H1 (cell line): ENCODE measurements around the gene JPT2. TPM values are rescaled to one million over a fixed set of nuclear protein-coding genes. Genes with fewer than 3 reads are reported as not detected.

ENCODE experiments used
- CHD2 ChIP-seq: IDR thresholded peaks from 2 replicates; pipeline ENCODE4 v1.6.1; 2012; ENCODE audit warnings: low read length, improper control_type of control experiment
- HDAC2 ChIP-seq, 2 experiments: fragments of 300-600 bp in 1 of 2; sonication (generic) in 1 of 2; IDR thresholded peaks; 2 replicates each; pipeline ENCODE4 v1.6.1; 2011 to 2012; ENCODE audit warnings: low read depth in 2 of 2, low read length in 2 of 2, mild to moderate bottlenecking in 2 of 2, moderate library complexity in 2 of 2, borderline replicate concordance in 1 of 2, inconsistent platforms in 1 of 2
- NRF1 ChIP-seq: IDR thresholded peaks from 2 replicates; pipeline ENCODE4 v1.6.1; 2011; ENCODE audit warnings: mild to moderate bottlenecking, low read depth, low read length, improper control_type of control experiment
- RNF2 ChIP-seq: fragments of 200-900, 300-1000 bp; sonication (generic); IDR thresholded peaks from 2 replicates; pipeline ENCODE4 v1.7.1; 2016; ENCODE audit warnings: borderline replicate concordance, low read depth, mild to moderate bottlenecking, antibody characterized with exemption, low read length; ENCODE audit not compliant: poor library complexity, severe bottlenecking; ENCODE audit errors: missing control alignments
- SAP30 ChIP-seq: fragments of 300-600 bp; sonication (generic); IDR thresholded peaks from 2 replicates; pipeline ENCODE4 v1.7.1; 2012; ENCODE audit warnings: low read length, moderate library complexity, mild to moderate bottlenecking, inconsistent platforms; ENCODE audit not compliant: insufficient read depth, insufficient replicate concordance
- SIN3A ChIP-seq, 2 experiments: IDR thresholded peaks in 1 of 2; conservative IDR thresholded peaks in 1 of 2; 2 replicates each; pipeline ENCODE4 v1.6.1; 2011 to 2012; ENCODE audit warnings: low read length in 2 of 2, improper control_type of control experiment in 1 of 2, low read depth in 1 of 2, mild to moderate bottlenecking in 1 of 2
- SRF ChIP-seq: IDR thresholded peaks from 2 replicates; pipeline ENCODE4 v1.6.1; 2011; ENCODE audit warnings: mild to moderate bottlenecking, low read depth, low read length, moderate library complexity
- SUZ12 ChIP-seq: fragments of 200-600 bp; sonication (generic); IDR thresholded peaks from 2 replicates; pipeline ENCODE4 v1.6.1; 2012; ENCODE audit warnings: mild to moderate bottlenecking, inconsistent platforms, low read length, moderate library complexity, mixed read lengths
- TBP ChIP-seq: IDR thresholded peaks from 2 replicates; pipeline ENCODE4 v1.6.1; 2011; ENCODE audit warnings: low read depth, low read length, improper control_type of control experiment
- TEAD4 ChIP-seq: IDR thresholded peaks from 2 replicates; pipeline ENCODE4 v1.6.1; 2012; ENCODE audit warnings: low read depth, low read length, inconsistent platforms, mixed read lengths
- polyA plus RNA-seq, 7 experiments: library from polyadenylated mRNA; depleted of rRNA in 3 of 7; stranded (reverse) in 5 of 7; unstranded in 2 of 7; fragments of >200 nt in 5 of 7; fragments of 200-250 nt in 2 of 7; gene quantifications; 1 replicate in 5 of 7; 2 replicates in 1 of 7; 4 replicates in 1 of 7; pipeline versions ENCODE4 v1.2.1 to v1.2.3, GENCODE V29; 2011 to 2013; ENCODE audit warnings: missing spikeins in 2 of 7, mixed read lengths in 2 of 7
- total RNA-seq: library from RNA; stranded (reverse); fragmentation: NEBNext Ultra II Directional; extraction: Animal tissue kit (Norgen Biotek cat#: 25700); gene quantifications from 2 replicates; pipeline ENCODE4 v1.2.1, GENCODE V29; 2021
- TF ChIP-seq, protein P1 (sequence below): fragments of 300-600 bp; sonication (generic); IDR thresholded peaks from 2 replicates; pipeline ENCODE4 v1.7.1; 2012; ENCODE audit warnings: low read length, moderate library complexity, mild to moderate bottlenecking, inconsistent platforms; ENCODE audit not compliant: insufficient replicate concordance

Gene JPT2
- total and polyA plus RNA-seq, 2 of the 8 experiments (the other 6 are each of a cell fraction or from before 2014, with no cell fraction given), result 67.6 to 197 TPM

DNA sequence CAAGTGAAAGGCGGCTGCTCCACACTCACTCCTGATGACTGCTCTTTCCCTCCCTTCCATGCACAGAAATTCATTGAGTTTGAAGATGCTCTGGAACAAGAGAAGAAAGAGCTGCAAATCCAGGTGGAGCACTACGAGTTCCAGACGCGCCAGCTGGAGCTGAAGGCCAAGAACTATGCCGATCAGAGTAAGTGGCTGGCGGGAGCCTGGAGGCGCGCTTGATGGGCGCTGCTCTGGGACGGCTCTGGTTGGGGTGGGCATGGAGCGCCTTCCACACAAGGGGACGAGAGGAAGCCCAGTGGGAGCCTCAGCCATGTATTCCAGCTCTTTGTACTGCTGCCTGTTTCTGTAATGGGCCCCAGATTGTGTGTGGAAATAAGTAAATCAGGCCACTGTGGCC lies 46.4 kb downstream of the JPT2 start (continued):
- TF ChIP-seq, protein P1, sequence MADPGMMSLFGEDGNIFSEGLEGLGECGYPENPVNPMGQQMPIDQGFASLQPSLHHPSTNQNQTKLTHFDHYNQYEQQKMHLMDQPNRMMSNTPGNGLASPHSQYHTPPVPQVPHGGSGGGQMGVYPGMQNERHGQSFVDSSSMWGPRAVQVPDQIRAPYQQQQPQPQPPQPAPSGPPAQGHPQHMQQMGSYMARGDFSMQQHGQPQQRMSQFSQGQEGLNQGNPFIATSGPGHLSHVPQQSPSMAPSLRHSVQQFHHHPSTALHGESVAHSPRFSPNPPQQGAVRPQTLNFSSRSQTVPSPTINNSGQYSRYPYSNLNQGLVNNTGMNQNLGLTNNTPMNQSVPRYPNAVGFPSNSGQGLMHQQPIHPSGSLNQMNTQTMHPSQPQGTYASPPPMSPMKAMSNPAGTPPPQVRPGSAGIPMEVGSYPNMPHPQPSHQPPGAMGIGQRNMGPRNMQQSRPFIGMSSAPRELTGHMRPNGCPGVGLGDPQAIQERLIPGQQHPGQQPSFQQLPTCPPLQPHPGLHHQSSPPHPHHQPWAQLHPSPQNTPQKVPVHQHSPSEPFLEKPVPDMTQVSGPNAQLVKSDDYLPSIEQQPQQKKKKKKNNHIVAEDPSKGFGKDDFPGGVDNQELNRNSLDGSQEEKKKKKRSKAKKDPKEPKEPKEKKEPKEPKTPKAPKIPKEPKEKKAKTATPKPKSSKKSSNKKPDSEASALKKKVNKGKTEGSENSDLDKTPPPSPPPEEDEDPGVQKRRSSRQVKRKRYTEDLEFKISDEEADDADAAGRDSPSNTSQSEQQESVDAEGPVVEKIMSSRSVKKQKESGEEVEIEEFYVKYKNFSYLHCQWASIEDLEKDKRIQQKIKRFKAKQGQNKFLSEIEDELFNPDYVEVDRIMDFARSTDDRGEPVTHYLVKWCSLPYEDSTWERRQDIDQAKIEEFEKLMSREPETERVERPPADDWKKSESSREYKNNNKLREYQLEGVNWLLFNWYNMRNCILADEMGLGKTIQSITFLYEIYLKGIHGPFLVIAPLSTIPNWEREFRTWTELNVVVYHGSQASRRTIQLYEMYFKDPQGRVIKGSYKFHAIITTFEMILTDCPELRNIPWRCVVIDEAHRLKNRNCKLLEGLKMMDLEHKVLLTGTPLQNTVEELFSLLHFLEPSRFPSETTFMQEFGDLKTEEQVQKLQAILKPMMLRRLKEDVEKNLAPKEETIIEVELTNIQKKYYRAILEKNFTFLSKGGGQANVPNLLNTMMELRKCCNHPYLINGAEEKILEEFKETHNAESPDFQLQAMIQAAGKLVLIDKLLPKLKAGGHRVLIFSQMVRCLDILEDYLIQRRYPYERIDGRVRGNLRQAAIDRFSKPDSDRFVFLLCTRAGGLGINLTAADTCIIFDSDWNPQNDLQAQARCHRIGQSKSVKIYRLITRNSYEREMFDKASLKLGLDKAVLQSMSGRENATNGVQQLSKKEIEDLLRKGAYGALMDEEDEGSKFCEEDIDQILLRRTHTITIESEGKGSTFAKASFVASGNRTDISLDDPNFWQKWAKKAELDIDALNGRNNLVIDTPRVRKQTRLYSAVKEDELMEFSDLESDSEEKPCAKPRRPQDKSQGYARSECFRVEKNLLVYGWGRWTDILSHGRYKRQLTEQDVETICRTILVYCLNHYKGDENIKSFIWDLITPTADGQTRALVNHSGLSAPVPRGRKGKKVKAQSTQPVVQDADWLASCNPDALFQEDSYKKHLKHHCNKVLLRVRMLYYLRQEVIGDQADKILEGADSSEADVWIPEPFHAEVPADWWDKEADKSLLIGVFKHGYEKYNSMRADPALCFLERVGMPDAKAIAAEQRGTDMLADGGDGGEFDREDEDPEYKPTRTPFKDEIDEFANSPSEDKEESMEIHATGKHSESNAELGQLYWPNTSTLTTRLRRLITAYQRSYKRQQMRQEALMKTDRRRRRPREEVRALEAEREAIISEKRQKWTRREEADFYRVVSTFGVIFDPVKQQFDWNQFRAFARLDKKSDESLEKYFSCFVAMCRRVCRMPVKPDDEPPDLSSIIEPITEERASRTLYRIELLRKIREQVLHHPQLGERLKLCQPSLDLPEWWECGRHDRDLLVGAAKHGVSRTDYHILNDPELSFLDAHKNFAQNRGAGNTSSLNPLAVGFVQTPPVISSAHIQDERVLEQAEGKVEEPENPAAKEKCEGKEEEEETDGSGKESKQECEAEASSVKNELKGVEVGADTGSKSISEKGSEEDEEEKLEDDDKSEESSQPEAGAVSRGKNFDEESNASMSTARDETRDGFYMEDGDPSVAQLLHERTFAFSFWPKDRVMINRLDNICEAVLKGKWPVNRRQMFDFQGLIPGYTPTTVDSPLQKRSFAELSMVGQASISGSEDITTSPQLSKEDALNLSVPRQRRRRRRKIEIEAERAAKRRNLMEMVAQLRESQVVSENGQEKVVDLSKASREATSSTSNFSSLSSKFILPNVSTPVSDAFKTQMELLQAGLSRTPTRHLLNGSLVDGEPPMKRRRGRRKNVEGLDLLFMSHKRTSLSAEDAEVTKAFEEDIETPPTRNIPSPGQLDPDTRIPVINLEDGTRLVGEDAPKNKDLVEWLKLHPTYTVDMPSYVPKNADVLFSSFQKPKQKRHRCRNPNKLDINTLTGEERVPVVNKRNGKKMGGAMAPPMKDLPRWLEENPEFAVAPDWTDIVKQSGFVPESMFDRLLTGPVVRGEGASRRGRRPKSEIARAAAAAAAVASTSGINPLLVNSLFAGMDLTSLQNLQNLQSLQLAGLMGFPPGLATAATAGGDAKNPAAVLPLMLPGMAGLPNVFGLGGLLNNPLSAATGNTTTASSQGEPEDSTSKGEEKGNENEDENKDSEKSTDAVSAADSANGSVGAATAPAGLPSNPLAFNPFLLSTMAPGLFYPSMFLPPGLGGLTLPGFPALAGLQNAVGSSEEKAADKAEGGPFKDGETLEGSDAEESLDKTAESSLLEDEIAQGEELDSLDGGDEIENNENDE, result no peak
- TF ChIP-seq SIN3A (conservative IDR thresholded peaks at IDR 0.05 in 1 of 2, IDR thresholded peaks at IDR 0.05 in 1 of 2; ENCODE audit: low read depth in 1 of 2, low read length in 2 of 2) (no peak), RNF2 (no peak), SAP30 (no peak), NRF1 (no peak), HDAC2 (IDR thresholded peaks at IDR 0.05; ENCODE audit: borderline replicate concordance in 1 of 2, low read depth in 2 of 2, low read length in 2 of 2) (no peak), SRF (no peak), TEAD4 (no peak), SUZ12 (no peak), TBP (no peak), CHD2 (no peak)
